Large intestine (tissue), 3 donors: ENCODE results near the gene HRAS. TPM values are rescaled to one million over a fixed set of nuclear protein-coding genes. Genes with fewer than 3 reads are reported as not detected.

ENCODE experiments used
- DNase-seq, 2 donors: peaks; one replicate each; pipeline versions ENCODE4 v3.0.0 to v3.0.0-alpha.2; 2013
- H3K27ac ChIP-seq: one replicate; pipeline ENCODE4 v1.5.1; 2013; ENCODE audit warnings: low read length
- H3K27me3 ChIP-seq: 2 replicates; pipeline ENCODE4 v1.6.1; 2013; ENCODE audit warnings: low read length; ENCODE audit not compliant: control insufficient read depth, insufficient read depth
- H3K36me3 ChIP-seq: 2 replicates; pipeline ENCODE4 v1.6.1; 2013; ENCODE audit warnings: low read length; ENCODE audit not compliant: control insufficient read depth, insufficient read depth
- H3K4me1 ChIP-seq: one replicate; pipeline ENCODE4 v1.6.1; 2013; ENCODE audit warnings: low read length; ENCODE audit not compliant: control insufficient read depth, insufficient read depth
- H3K4me3 ChIP-seq: one replicate; pipeline ENCODE4 v1.5.1; 2013; ENCODE audit warnings: low read length
- H3K9me3 ChIP-seq: one replicate; pipeline ENCODE4 v1.6.1; 2013; ENCODE audit warnings: mild to moderate bottlenecking, low read depth, low read length, moderate library complexity; ENCODE audit not compliant: control insufficient read depth
- WGBS: methylation state at CpG from one replicate; pipeline ENCODE4 v1.1.5; 2013; ENCODE audit warnings: low lambda C conversion rate; ENCODE audit not compliant: insufficient coverage; 5-methylcytosine and 5-hydroxymethylcytosine counted together
- polyA plus RNA-seq: library from polyadenylated mRNA; unstranded; fragments of 120-200 nt; gene quantifications from one replicate; pipeline ENCODE4 v1.2.1, GENCODE V29; 2013

HRAS gene
- polyA plus RNA-seq, 1 donor, result 28.3 TPM

DNA sequence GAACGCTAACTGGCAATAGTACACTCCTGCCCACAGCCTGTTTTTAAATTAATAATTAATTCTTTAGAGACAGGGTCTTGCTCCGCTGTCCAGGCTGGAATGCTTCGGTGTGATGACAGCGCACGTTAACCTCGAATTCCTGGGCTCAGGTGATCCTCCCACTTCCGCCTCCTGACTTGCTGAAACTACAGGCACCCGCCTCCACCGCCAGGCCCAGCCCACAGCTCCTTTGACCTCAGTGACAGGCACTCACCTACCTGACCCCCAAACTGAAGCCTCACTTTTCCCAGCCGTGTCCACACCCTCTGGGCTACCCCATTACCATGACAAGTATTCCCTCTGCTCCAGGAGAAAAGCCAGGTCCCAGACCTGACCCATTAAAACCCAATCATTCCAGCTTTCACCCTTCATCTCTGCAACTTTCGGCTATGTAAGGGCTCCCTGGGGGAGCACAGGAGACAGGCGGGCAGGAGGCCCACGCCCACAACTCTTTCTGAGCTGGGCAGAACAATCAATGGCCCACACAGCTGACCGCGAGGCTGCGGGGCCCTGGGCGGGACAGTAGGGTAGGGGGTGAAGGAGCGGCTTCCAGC is 24.4 kb upstream of the HRAS start:
- Histone ChIP-seq H3K4me3 (peak overlapping the region; percentile 74), H3K4me1 (peaks cover 23% of the 10 kb centered on the region), H3K9me3 (peaks cover 5% of the 10 kb centered on the region), H3K27me3 (peaks cover 42% of the 10 kb centered on the region), H3K27ac (peak overlapping the region; percentile 95), H3K36me3 (peaks cover 23% of the 10 kb centered on the region)
- 100% methylated on average over 1 of the region's 18 CpGs for WGBS
- DNase-seq, result peak in 1 of 2 donors; percentile 39

DNA sequence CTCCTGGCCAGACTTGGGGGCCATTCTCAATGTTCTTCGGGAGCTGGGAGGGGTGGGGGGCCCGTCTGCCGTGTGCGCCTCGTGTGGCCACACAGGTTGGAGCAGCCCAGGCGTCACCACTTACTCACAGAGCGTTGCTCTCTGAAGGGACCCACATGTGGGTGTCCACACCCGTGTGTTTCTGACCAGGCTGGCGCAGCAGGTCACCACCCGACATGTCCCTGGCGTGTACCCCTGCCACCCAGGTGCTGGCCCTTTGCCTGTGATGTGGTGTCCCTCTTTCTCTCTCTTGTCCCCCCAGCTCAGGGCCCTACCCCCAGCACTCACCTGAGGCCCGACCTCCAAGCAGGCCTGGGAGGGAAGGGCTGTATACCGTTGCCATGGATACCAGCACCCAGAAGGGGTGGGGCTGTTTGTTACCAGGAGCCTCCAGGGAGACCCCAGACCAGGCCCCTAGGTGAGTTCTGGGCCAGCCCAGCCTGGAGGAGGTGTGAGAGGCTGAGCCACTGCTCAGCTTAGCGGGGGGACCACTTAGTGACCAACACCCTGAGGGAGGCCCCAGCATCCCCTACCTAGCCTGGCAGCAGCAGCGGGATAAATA is 23.7 kb upstream of the HRAS start:
- peaks cover 22% of the 10 kb centered on the region for H3K36me3 ChIP-seq
- H3K27me3 ChIP-seq, result peaks cover 49% of the 10 kb centered on the region
- no CpG with 5 or more reads among the region's 15 CpGs for WGBS
- H3K4me1 ChIP-seq, result peaks cover 29% of the 10 kb centered on the region
- H3K9me3 ChIP-seq, result peaks cover 5% of the 10 kb centered on the region
- no peak overlapping the region for H3K4me3 ChIP-seq
- no peak for DNase-seq
- no peak overlapping the region for H3K27ac ChIP-seq

DNA sequence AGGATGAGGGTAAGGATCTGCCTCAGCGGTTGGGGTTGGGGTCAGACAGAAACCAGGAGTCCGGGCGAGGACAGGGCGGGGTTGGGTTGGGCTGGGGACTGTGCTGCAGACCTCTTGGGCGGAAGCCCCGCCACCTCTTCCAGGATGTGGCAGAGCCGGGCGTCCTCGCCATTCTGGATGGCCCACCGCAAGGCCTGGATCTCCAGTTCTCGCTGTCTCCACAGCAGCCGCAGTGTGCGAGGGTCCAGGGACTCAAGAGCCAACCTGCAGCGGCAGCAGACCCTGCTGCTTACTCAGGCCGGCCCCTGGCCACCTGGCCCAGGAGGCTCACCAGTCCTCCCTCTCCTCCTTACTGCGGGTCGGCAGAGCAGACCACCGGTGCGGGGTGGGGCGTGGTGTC is 23.1 kb upstream of the HRAS start:
- no CpG with 5 or more reads among the region's 20 CpGs for WGBS
- Histone ChIP-seq H3K36me3 (peaks cover 16% of the 10 kb centered on the region), H3K4me3 (no peak overlapping the region), H3K27ac (no peak overlapping the region), H3K4me1 (peaks cover 32% of the 10 kb centered on the region), H3K27me3 (peaks cover 55% of the 10 kb centered on the region), H3K9me3 (peaks cover 5% of the 10 kb centered on the region)
- DNase-seq, result no peak

DNA sequence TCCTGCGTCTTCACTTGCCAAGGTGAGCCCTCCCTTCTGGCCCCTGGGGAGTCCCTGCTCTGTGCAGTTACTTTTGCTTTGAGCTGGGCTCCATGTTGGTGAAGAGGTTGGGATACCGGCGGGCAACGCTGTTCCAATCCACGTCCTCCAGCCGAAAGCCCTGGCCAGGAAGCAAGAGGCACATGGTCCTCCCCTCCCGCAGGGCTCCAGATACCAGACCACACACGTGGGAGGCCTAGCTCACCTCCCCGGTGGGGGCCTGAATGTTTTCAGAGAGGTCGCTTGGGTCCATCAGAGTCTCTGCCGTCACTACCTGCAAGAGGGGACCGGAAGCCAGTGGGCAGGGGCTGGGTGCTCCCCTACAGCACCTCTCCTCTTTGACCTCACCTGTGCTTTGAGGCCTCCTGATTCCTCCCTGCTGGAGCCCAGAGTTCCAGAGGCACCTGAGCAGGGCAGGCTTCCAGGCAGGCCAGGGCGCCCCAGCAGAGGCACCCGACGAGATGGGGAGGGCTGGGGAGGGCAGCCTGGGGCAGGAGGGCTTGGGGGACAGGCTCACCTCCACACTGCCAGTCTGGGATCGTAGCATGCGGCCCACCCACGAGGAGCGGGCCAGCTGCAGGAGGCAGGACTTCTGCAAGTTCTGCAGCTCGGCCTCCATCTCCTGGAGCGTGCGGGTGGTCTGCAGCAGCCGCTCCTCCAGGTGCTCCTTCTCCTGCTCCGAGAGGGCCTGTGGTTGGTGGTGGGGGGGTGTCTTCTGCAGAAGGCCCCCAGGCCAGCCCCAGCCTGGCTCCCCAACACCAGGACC is 22.2 kb upstream of the HRAS start:
- H3K27me3 ChIP-seq, result peaks cover 57% of the 10 kb centered on the region
- H3K9me3 ChIP-seq, result peaks cover 5% of the 10 kb centered on the region
- no peak for DNase-seq
- H3K27ac ChIP-seq, result no peak overlapping the region
- no CpG with 5 or more reads among the region's 24 CpGs for WGBS
- H3K4me3 ChIP-seq, result no peak overlapping the region
- H3K4me1 ChIP-seq, result peaks cover 32% of the 10 kb centered on the region
- peaks cover 6% of the 10 kb centered on the region for H3K36me3 ChIP-seq

DNA sequence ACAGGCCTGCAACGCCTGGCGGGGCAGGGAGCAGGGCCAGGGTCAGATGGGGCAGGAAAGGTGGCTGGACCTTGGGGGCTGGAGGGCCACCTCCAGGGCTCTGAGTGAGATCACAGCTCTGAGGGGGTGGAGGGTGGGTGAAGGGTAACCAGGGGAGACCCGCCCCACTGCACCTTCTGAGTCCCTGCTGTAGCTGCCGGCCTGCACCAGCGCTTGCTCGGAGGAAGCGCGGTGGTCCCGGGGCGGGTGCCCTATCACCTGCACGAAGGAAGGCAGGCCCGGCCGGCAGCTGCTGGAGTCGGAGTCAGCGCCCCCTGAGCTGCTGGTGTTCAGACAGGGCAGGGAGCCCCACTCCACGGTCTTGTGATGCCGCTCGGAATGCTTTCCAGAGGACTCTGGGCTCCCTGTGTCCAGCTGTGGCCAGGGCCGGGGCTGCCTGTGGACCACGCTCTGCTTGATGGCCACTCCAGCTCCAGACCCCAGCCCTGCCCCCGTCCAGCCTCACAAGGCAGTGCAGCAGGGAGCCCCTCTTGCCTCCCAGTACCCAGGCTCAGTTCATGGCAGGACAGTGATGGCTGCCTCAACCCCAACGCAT is 21.4 kb upstream of the HRAS start:
- H3K27ac ChIP-seq, result no peak overlapping the region
- H3K9me3 ChIP-seq, result peaks cover 5% of the 10 kb centered on the region
- no CpG with 5 or more reads among the region's 22 CpGs for WGBS
- peaks cover 24% of the 10 kb centered on the region for H3K4me1 ChIP-seq
- DNase-seq, result no peak
- no peaks in the 10 kb centered on the region for H3K36me3 ChIP-seq
- no peak overlapping the region for H3K4me3 ChIP-seq
- H3K27me3 ChIP-seq, result peaks cover 57% of the 10 kb centered on the region

DNA sequence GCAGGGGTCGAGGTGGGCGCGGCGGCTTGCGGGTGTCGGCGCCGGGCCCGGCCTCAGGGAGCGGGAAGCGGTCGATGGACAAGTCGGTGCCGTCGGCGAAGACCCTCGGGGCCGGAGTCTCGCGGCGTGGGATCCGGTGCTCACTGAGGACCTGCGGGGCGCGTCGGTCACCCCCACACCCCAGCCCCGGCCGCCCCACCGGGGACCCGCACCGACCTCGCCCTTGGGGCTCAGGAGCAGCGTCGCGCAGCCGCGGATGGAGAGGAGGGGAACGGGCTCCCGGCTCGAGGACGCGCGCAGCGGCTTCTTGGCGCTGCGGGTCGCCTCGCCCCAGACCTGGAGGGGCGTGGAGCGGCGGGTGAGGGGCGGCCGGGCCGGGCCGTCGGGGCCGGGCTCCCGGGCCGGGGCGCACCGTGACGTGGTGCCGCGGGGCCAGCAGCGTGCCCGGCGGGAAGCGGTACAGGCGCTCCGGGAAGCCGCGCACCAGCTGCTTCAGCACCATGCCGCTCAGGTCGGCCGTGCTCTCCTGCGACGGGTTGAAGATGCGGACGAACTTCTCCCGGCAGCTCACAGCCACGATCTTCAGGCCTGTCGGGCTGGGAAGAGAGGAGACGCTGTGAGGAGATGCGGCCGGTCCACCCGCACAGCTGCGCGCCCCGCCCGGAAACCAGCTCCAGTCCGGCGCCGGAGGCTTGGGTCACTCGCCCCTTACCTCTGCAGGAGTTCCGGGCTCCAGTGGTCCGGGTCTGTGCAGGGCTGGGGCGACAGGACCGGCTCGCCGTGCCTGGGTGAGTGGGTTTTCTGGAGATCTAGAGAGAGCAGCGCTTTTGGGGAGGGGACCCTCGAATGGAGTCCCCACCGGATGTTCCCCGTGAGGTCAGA is 20.6 kb upstream of the HRAS start:
- H3K4me3 ChIP-seq, result no peak overlapping the region
- WGBS, result no CpG with 5 or more reads among the region's 104 CpGs
- no peak overlapping the region for H3K27ac ChIP-seq
- peaks cover 5% of the 10 kb centered on the region for H3K9me3 ChIP-seq
- DNase-seq, result peak in 1 of 2 donors; percentile 41
- peaks cover 57% of the 10 kb centered on the region for H3K27me3 ChIP-seq
- H3K36me3 ChIP-seq, result no peaks in the 10 kb centered on the region
- peaks cover 22% of the 10 kb centered on the region for H3K4me1 ChIP-seq

DNA sequence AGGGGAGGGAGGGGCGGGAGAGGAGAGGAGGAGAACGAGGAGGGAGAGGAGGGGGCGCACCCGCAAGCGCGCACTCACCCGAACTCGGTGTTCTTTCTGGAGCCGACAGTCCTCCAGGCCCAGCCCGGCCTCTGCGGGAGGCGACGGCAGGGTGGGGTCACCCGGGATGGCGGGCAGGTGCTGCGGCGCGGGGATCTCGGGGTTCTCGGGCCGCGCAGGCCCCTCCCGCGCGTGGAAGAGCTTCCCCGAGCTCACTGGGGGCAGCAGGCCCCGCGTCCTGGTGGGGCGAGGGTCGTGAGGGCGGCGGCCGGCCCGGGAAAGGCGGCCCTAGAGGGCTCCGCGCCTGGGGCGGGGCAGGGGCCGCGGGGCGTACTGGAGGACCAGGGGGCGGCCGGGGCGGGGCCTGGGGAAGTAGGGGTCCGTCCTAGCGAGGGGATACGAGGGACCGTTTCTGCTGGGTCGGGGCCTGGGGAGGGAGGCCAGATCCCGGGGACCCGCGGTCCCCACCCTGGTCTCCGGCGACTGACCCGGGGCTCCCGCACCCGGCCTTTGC is 19.9 kb upstream of the HRAS start:
- Histone ChIP-seq H3K4me3 (no peak overlapping the region), H3K4me1 (peaks cover 22% of the 10 kb centered on the region), H3K27ac (no peak overlapping the region), H3K9me3 (peaks cover 5% of the 10 kb centered on the region), H3K36me3 (no peaks in the 10 kb centered on the region), H3K27me3 (peaks cover 56% of the 10 kb centered on the region)
- no peak for DNase-seq
- WGBS, result no CpG with 5 or more reads among the region's 57 CpGs

DNA sequence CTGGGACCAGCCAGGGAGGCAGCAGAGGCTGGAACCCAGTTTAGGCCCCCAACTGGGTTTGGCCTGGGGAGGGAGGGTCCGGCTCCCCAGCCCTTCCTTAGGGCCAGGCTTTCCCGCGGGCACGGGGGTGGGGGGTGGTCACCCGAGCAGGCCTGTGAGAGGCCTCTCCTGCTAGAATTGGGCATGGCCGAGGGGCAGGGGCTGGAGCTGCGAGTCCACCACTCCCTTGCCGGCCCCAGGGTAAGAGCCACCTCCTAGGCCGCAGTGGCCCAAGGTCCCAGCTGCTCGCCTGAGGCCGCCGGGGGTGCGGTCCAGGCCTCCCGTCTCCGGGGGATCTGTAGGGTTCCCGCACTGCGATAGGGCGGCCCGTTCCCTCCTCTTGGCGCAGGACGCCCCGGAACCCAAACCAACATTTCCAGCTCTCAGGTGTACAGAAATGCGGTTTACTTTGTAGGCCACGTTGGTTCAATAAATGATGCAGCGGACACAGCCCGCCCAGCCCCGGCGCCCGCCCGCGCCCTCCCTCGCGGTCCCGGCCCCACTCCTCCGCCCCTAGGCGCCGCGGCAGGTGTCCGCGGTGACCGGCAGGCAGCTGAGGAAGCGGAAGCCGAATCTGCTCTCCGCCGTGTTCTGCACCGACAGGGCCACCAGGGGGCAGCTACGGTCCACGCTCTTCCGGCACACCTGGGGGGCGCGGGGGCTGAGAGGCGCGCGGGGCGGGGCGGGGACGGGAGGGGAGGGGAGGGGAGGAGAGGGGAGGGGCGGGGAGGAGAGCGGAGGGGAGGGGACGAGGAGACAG is 19.3 kb upstream of the HRAS start:
- peaks cover 16% of the 10 kb centered on the region for H3K4me1 ChIP-seq
- H3K27me3 ChIP-seq, result peaks cover 51% of the 10 kb centered on the region

DNA sequence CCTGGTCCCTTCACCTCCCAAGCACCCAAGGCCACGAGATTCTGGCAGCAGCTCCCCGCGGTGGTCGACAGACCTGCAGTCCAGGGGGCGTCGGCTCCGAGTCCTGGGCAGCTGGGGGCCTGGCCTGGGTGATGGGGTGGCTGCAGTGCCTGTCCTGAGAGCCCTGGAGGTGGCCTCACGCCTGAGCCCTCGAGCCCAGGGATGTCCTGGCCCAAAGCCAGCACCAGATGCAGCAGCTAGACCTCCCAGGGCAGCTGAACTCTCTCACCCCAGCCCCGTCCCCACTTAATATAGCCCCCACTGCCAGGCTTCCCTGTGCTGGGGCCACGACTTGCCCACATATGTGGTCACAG is 18.6 kb upstream of the HRAS start:
- no peak overlapping the region for H3K4me3 ChIP-seq
- H3K9me3 ChIP-seq, result peaks cover 5% of the 10 kb centered on the region
- no CpG with 5 or more reads among the region's 11 CpGs for WGBS
- H3K27me3 ChIP-seq, result peaks cover 51% of the 10 kb centered on the region
- no peaks in the 10 kb centered on the region for H3K36me3 ChIP-seq
- DNase-seq, result no peak
- peaks cover 10% of the 10 kb centered on the region for H3K4me1 ChIP-seq
- H3K27ac ChIP-seq, result no peak overlapping the region

More for the DNA sequence above, 19.3 kb upstream of the HRAS start:
- Histone ChIP-seq H3K27ac (no peak overlapping the region), H3K4me3 (peak overlapping the region; percentile 28), H3K36me3 (no peaks in the 10 kb centered on the region), H3K9me3 (peaks cover 5% of the 10 kb centered on the region)
- no CpG with 5 or more reads among the region's 60 CpGs for WGBS
- peak in 1 of 2 donors; percentile 63 for DNase-seq
